H1 (cell line): ENCODE results near the gene ERFE. TPM values are rescaled to one million over a fixed set of nuclear protein-coding genes. Genes with fewer than 3 reads are reported as not detected.

Experiments used
- BACH1 ChIP-seq: IDR thresholded peaks from 2 replicates; pipeline ENCODE4 v1.6.1; 2012; ENCODE audit warnings: low read length, improper control_type of control experiment
- CREB1 ChIP-seq: IDR thresholded peaks from 2 replicates; pipeline ENCODE4 v1.6.1; 2012; ENCODE audit warnings: inconsistent platforms
- EP300 ChIP-seq, 2 experiments: IDR thresholded peaks; 1 replicate in 1 of 2; 2 replicates in 1 of 2; pipeline ENCODE4 v1.6.1; 2011 to 2012; ENCODE audit warnings: low read depth in 2 of 2, low read length in 2 of 2, mild to moderate bottlenecking in 2 of 2, borderline replicate concordance in 1 of 2, inconsistent platforms in 1 of 2, moderate library complexity in 1 of 2
- MAX ChIP-seq: IDR thresholded peaks from 2 replicates; pipeline ENCODE4 v1.6.1; 2012; ENCODE audit warnings: inconsistent platforms
- SP4 ChIP-seq: IDR thresholded peaks from 2 replicates; pipeline ENCODE4 v1.6.1; 2012; ENCODE audit warnings: low read length, inconsistent platforms
- TAF1 ChIP-seq: IDR thresholded peaks from 2 replicates; pipeline ENCODE4 v1.6.1; 2011; ENCODE audit warnings: mild to moderate bottlenecking, low read depth, low read length
- ZNF274 ChIP-seq: IDR thresholded peaks from 2 replicates; pipeline ENCODE4 v1.7.0; 2012; ENCODE audit warnings: low read length, borderline replicate concordance; ENCODE audit errors: extremely low read depth
- polyA plus RNA-seq, 7 experiments: library from polyadenylated mRNA; depleted of rRNA in 3 of 7; stranded (reverse) in 5 of 7; unstranded in 2 of 7; fragments of >200 nt in 5 of 7; fragments of 200-250 nt in 2 of 7; gene quantifications; 1 replicate in 5 of 7; 2 replicates in 1 of 7; 4 replicates in 1 of 7; pipeline versions ENCODE4 v1.2.1 to v1.2.3, GENCODE V29; 2011 to 2013; ENCODE audit warnings: missing spikeins in 2 of 7, mixed read lengths in 2 of 7
- total RNA-seq: library from RNA; stranded (reverse); fragmentation: NEBNext Ultra II Directional; extraction: Animal tissue kit (Norgen Biotek cat#: 25700); gene quantifications from 2 replicates; pipeline ENCODE4 v1.2.1, GENCODE V29; 2021

The ERFE gene
- total and polyA plus RNA-seq, 2 of the 8 experiments (the other 6 are each of a cell fraction or from before 2014, with no cell fraction given): 2.5 to 3.6 TPM

GRCh38 chr2:238164906-238165287 lies 6.1 kb downstream of the ERFE start (continued):
- TF ChIP-seq ZNF274: no peak
- TF ChIP-seq EP300 (IDR thresholded peaks at IDR 0.05; ENCODE audit: borderline replicate concordance in 1 of 2, low read depth in 2 of 2, low read length in 2 of 2): no peak
- no peak for TF ChIP-seq TAF1
- no peak for TF ChIP-seq SP4
- no peak for TF ChIP-seq BACH1
- no peak for TF ChIP-seq MAX
- no peak for TF ChIP-seq CREB1
